Measurements from ENCODE around the gene RNF39. TPM values are rescaled to one million over a fixed set of nuclear protein-coding genes. Genes with fewer than 3 reads are reported as not detected.

The RNF39 gene
- total RNA-seq, 2 donors from 2014 or later: 0.93 to 1.6 TPM

DNA sequence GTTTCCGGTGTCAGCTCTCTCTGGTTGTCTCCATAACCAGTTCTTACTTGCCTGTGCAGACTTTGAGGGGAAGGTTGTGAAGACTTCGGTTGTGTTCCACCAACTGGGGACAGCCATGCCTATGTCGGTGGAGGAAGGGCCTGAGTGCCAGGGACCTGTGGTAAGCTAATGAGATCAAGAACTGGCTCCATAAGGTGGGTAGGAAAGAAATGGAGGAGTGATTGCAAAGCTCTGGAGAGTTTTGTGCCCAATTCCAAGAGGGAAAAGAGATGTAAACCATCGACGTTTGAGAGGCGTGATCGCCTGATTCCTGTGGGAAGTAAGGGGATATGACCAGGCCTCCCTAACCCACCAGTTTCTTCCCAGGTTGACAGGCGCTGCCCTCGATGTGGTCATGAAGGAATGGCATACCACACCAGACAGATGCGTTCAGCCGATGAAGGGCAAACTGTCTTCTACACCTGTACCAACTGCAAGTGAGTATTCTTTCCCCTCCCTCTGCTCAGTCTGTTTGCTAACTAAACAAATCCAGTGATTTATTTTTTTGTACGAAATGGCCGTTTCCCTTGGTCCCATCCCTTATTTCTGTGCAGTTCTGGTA lies 13.6 kb downstream of the RNF39 start:
- Histone ChIP-seq H3K9me3 (no peaks in the 10 kb centered on the region), H3K4me3 (peak overlapping the region; percentile 66), H3K27me3 (no peaks in the 10 kb centered on the region), H3K9ac (ENCODE audit: low read depth in 2 of 2, low read length in 2 of 2) (peak overlapping the region; percentile 84 to 94), H3K27ac (peak overlapping the region; percentile 83), H3K4me1 (peaks cover 7% of the 10 kb centered on the region), H3K36me3 (no peaks in the 10 kb centered on the region)
- DNase-seq: peak; percentile 46
- TF ChIP-seq, protein P1, sequence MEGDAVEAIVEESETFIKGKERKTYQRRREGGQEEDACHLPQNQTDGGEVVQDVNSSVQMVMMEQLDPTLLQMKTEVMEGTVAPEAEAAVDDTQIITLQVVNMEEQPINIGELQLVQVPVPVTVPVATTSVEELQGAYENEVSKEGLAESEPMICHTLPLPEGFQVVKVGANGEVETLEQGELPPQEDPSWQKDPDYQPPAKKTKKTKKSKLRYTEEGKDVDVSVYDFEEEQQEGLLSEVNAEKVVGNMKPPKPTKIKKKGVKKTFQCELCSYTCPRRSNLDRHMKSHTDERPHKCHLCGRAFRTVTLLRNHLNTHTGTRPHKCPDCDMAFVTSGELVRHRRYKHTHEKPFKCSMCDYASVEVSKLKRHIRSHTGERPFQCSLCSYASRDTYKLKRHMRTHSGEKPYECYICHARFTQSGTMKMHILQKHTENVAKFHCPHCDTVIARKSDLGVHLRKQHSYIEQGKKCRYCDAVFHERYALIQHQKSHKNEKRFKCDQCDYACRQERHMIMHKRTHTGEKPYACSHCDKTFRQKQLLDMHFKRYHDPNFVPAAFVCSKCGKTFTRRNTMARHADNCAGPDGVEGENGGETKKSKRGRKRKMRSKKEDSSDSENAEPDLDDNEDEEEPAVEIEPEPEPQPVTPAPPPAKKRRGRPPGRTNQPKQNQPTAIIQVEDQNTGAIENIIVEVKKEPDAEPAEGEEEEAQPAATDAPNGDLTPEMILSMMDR (IDR thresholded peaks at IDR 0.05): no peak
- intact Hi-C loops (cut with DNase I): no loop called here

DNA sequence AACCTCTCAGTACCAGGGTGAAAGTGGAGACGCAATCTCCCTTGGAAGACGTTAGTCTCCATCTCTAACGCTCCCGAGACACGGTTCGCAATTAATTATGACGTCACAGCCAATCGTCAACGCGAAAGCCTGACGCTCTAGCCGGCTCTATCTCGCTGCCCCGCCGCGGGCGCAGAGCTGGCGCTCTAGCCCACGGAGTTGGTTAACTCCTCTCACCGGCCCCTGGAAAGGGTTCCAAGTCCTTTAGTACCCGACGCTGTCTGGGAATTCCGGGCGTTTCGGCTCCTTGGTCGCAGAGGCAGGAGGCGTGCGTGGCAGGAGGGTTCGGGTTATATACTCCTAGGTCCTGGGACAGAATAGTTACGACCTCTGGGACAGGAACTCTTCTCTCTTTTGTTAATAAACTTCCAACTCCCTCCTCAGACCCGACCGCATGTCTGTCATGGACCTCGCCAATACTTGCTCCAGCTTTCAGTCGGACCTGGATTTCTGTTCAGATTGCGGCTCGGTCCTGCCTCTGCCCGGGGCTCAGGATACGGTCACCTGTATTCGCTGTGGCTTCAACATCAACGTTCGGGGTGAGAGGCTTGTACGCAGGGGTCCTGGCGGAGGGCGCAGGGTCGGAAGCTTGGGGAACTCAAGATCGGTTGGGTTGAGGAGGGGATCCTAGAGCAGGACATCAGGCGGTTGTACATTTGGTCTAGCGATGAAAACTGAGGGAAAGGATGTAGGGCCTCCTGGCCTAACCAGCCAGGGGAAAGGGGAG lies 14.3 kb downstream of the RNF39 start, which contains the start of gene POLR1H:
Gene POLR1H, plus strand, starts transcription at position 174 of the 766 bp plus-strand sequence. Its CDS starts 260 bp downstream, at position 434.
- H3K4me3 ChIP-seq: peak within 1 kb of the TSS; percentile 66
- H3K36me3 ChIP-seq: no peaks in the 10 kb centered on the region
- no peaks in the 10 kb centered on the region for H3K9me3 ChIP-seq
- DNase-seq: peak; percentile 97
- peaks cover 7% of the 10 kb centered on the region for H3K4me1 ChIP-seq
- TF ChIP-seq, protein P1 (IDR thresholded peaks at IDR 0.05): no peak
- peak within 1 kb of the TSS; percentile 84 to 94 for H3K9ac ChIP-seq (ENCODE audit: low read depth in 2 of 2, low read length in 2 of 2)
- no peaks in the 10 kb centered on the region for H3K27me3 ChIP-seq
- peak within 1 kb of the TSS; percentile 83 for H3K27ac ChIP-seq
- intact Hi-C loops (cut with DNase I): no loop called here

DNA sequence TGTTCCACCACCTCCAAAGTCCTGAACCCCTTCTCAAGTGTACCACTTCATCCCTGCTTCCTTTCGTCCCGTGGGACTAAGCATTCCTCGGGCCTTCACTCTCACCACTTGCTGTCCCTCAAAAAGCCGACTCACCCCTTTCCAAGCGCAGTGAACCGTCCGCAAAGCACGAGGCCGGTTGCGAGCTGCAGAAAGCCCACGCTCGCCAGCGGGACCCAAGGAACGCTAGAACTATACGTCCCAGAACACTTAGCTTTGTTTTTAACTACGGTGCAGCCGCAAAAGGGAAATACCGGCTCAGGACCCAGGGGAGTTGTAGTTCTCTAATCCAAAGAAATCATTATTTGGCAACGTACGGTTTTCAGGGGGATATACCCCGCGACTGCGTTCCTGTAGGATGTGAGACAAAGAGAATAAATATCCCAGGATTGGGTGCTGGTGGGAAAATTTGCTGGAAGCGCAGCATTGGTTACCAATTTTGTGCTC lies 14.9 kb downstream of the RNF39 start:
- Histone ChIP-seq H3K27ac (peak overlapping the region; percentile 83), H3K4me1 (peaks cover 7% of the 10 kb centered on the region), H3K9ac (ENCODE audit: low read depth in 2 of 2, low read length in 2 of 2) (peak overlapping the region; percentile 69 to 94), H3K4me3 (peak overlapping the region; percentile 66), H3K27me3 (no peaks in the 10 kb centered on the region), H3K9me3 (no peaks in the 10 kb centered on the region), H3K36me3 (no peaks in the 10 kb centered on the region)
- TF ChIP-seq, protein P1 (IDR thresholded peaks at IDR 0.05): no peak
- intact Hi-C loops (cut with DNase I): no loop called here
- DNase-seq: peak; percentile 45

DNA sequence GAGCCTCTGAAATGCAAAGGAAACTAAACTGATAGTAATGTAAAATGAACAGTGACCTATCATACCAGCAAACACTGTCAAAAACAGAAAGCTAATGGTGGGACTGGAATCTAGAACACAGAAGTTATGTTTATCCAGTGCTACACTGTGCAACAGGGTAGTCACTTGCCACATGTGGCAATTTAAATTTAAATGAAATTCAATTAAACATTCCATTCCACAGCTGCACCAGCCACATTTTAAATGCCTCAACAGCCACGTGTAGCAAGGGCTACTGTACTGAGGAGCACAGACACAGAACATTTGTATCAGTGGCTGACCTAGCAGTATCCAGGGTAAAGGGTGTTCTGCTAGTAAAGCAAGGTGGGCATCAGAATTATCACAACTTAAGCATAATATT lies 20.1 kb downstream of the RNF39 start:
- Histone ChIP-seq H3K4me1 (peaks cover 7% of the 10 kb centered on the region), H3K27ac (no peak overlapping the region), H3K9ac (ENCODE audit: low read depth in 2 of 2, low read length in 2 of 2) (no peak overlapping the region), H3K36me3 (no peaks in the 10 kb centered on the region), H3K9me3 (no peaks in the 10 kb centered on the region), H3K27me3 (no peaks in the 10 kb centered on the region), H3K4me3 (no peak overlapping the region)
- intact Hi-C loops (cut with DNase I): no loop called here
- TF ChIP-seq, protein P1 (IDR thresholded peaks at IDR 0.05): no peak
- DNase-seq: no peak

DNA sequence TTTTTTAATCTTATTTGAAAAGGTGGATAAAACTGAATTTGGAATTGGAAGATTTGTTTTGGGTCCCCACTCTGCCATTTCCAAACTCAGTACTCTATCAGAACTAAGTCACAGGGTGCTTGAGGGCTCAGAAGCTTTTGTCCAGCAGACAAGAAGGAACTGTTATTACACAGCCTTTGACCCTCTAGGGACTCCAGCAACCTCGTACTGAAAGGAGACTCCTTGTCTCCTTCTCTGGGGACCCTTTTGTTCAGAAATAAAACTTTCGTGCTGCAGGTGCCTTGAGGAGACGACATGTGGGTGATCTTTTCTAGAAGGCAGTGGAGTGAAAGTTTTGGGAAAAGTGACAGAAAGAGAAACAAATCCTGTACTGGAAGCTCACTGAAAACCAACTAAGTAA lies 21.9 kb downstream of the RNF39 start:
- no peaks in the 10 kb centered on the region for H3K4me1 ChIP-seq
- DNase-seq: no peak
- TF ChIP-seq, protein P1 (IDR thresholded peaks at IDR 0.05): no peak
- no peaks in the 10 kb centered on the region for H3K9me3 ChIP-seq
- no peak overlapping the region for H3K27ac ChIP-seq
- no peak overlapping the region for H3K4me3 ChIP-seq
- no peaks in the 10 kb centered on the region for H3K36me3 ChIP-seq
- no peaks in the 10 kb centered on the region for H3K27me3 ChIP-seq
- H3K9ac ChIP-seq (ENCODE audit: low read depth in 2 of 2, low read length in 2 of 2): no peak overlapping the region
- intact Hi-C loops (cut with DNase I): no loop called here

Measured in colonic mucosa (tissue), 4 donors.